Lower lobe of right lung (tissue), 2 donors: ENCODE results near the gene GPR18. TPM values are rescaled to one million over a fixed set of nuclear protein-coding genes. Genes with fewer than 3 reads are reported as not detected.
"Not testable (repeated sequence)": the region's sequence is repeated elsewhere in the genome, so short reads cannot be mapped to it uniquely, and the experiment has no call there.

ENCODE experiments used
- ATAC-seq, 2 donors: fragments of 200-7000 bp; cut with Tn5 transposase; one replicate each; pipeline ENCODE4 v1.9.1; 2020 to 2022; ENCODE audit warnings: mild to moderate bottlenecking in 2 of 2, moderate library complexity in 2 of 2
- DNase-seq: peaks from one replicate; pipeline ENCODE4 v3.0.0-alpha.2; 2020
- H3K27ac ChIP-seq: fragments of 200-600 bp; one replicate; pipeline ENCODE4 v1.8.0; 2022
- H3K27me3 ChIP-seq: fragments of 200-600 bp; one replicate; pipeline ENCODE4 v1.8.0; 2022; ENCODE audit warnings: low read depth
- H3K36me3 ChIP-seq: fragments of 200-600 bp; one replicate; pipeline ENCODE4 v1.8.0; 2022; ENCODE audit warnings: mild to moderate bottlenecking
- H3K4me1 ChIP-seq: fragments of 200-600 bp; one replicate; pipeline ENCODE4 v1.8.0; 2022
- H3K4me3 ChIP-seq: fragments of 200-600 bp; one replicate; pipeline ENCODE4 v1.8.0; 2022; ENCODE audit warnings: mild to moderate bottlenecking
- H3K9me3 ChIP-seq: fragments of 200-600 bp; one replicate; pipeline ENCODE4 v1.8.0; 2022
- intact Hi-C: fragments of 100-400 bp; cut with DNase I; formaldehyde crosslinking; loops from one replicate; pipeline ENCODE4 v1.11.0; 2022
- total RNA-seq: library from RNA; stranded (reverse); fragmentation: NEBNext Ultra II Directional; extraction: Animal tissue kit (Norgen Biotek cat#: 25700); gene quantifications from one replicate; pipeline ENCODE4 v1.2.1, GENCODE V29; 2021
- TF ChIP-seq, protein P1 (sequence below): fragments of 200-600 bp; IDR thresholded peaks from one replicate; pipeline ENCODE4 v1.8.0; 2022; ENCODE audit warnings: antibody characterized with exemption, mild to moderate bottlenecking
- donor health status: DM: no; HTN: yes; CAD: no; lungs with severe emphysema.

Gene GPR18
- total RNA-seq, 1 donor from 2014 or later = 0.38 TPM

- no peak for ATAC-seq
- no peaks in the 10 kb centered on the region for H3K9me3 ChIP-seq
- peaks cover 18% of the 10 kb centered on the region for H3K4me1 ChIP-seq
Observed at GRCh38 chr13:99214232-99214631, 43.9 kb downstream of the GPR18 start.

DNA sequence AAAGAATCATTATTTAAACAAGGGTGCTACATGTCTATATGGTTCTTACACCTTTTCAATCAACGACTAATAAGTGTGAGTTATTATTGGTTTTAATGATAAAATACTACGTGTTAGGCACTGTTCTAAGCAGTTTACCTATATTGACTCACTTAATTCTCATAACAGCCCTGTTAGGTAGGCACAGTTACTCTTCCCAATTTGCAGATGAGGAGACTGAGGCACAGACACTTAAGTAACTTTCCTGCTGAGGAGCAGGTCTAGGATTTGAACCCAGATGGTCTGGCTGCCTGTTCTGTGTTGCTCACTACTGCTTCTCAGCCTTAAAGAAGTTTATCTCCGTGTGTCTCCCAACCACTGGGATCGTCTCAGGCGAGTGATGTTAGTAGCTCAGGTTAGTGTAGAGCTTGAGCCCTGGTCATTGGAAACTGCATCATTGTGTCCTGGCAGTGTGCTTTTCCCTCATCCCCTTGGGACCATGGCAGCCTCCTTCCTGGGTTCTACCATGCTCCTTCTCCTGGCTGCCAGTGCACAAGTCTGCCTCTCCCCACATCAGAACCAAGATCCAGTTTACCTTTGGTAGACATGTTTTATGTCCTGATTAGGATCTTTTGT, 46.7 kb downstream of the GPR18 start:
- ATAC-seq (no peak), DNase-seq (no peak)
- Histone ChIP-seq H3K4me3 (no peak overlapping the region), H3K27ac (no peak overlapping the region), H3K36me3 (no peaks in the 10 kb centered on the region), H3K4me1 (no peaks in the 10 kb centered on the region), H3K27me3 (no peaks in the 10 kb centered on the region), H3K9me3 (no peaks in the 10 kb centered on the region)
- intact Hi-C loops = no loop called here
- TF ChIP-seq, protein P1, sequence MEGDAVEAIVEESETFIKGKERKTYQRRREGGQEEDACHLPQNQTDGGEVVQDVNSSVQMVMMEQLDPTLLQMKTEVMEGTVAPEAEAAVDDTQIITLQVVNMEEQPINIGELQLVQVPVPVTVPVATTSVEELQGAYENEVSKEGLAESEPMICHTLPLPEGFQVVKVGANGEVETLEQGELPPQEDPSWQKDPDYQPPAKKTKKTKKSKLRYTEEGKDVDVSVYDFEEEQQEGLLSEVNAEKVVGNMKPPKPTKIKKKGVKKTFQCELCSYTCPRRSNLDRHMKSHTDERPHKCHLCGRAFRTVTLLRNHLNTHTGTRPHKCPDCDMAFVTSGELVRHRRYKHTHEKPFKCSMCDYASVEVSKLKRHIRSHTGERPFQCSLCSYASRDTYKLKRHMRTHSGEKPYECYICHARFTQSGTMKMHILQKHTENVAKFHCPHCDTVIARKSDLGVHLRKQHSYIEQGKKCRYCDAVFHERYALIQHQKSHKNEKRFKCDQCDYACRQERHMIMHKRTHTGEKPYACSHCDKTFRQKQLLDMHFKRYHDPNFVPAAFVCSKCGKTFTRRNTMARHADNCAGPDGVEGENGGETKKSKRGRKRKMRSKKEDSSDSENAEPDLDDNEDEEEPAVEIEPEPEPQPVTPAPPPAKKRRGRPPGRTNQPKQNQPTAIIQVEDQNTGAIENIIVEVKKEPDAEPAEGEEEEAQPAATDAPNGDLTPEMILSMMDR = no peak

More at GRCh38 chr13:99214232-99214631, 43.9 kb downstream of the GPR18 start:
- no peak overlapping the region for H3K4me3 ChIP-seq
- H3K27me3 ChIP-seq = no peaks in the 10 kb centered on the region
- intact Hi-C loops = no loop called here
- H3K27ac ChIP-seq = no peak overlapping the region
- H3K36me3 ChIP-seq = no peaks in the 10 kb centered on the region
- TF ChIP-seq, protein P1 = no peak
- no peak for DNase-seq

DNA sequence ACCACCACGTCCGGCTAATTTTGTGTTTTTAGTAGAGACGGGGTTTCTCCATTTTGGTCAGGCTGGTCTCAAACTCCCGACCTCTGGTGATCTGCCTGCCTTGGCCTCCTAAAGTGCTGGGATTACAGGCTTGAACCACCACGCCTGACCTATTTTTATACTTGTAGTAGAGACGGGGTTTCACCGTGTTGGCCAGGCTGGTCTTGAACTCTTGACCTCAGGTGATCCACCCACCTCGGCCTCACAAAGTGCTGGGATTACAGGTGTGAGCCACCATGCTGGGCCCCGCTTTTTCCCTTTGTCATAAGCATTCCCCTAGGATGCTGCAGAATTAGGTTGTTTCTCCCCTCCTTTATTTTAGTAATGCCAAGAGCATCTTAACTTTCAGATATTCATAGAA, 47.6 kb downstream of the GPR18 start:
- H3K4me3 ChIP-seq, DNase-seq, H3K9me3 ChIP-seq, H3K27ac ChIP-seq, H3K36me3 ChIP-seq, H3K27me3 ChIP-seq, intact Hi-C loops, ATAC-seq, H3K4me1 ChIP-seq: not testable (repeated sequence)

DNA sequence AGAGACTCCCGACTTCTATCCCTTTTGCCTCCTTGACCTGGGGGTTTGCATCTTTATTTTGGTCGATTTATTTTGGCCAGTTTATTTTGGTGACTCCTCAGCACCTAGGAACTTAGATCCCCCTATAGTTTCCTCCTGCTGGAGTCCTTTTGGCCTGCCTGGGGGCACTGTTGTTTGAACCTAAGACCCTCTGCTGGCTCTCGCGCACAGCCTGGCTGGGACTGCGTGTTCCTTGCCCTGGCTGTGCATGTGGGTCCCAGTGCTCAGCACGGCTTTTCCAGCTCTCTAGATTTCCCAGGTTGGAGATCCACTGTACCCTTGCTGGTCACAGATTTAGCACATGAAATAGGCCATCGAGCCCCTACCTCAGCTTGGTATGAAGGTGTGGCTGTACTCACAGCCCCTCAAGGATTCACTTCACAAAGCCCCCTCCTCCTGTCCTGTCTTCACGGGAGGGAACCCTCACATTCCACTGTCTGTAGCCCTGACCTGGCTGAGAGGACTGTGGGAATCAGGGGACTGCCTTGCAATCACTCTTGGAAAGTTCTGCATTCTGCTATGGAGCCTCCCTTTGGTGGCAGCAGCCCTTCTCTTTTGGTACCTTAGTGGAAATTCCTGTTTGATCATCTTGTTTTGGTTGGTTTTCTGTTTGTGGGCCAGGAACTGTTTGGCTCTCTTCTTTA, 49.2 kb downstream of the GPR18 start:
- peaks cover 5% of the 10 kb centered on the region for H3K36me3 ChIP-seq
- no peak overlapping the region for H3K27ac ChIP-seq
- DNase-seq (no peak), ATAC-seq (no peak)
- H3K27me3 ChIP-seq = no peaks in the 10 kb centered on the region
- intact Hi-C loops = no loop called here
- H3K4me3 ChIP-seq = no peak overlapping the region
- TF ChIP-seq, protein P1 = no peak
- no peaks in the 10 kb centered on the region for H3K9me3 ChIP-seq
- H3K4me1 ChIP-seq = peaks cover 7% of the 10 kb centered on the region

- H3K27ac ChIP-seq = no peak overlapping the region
- DNase-seq = no peak
- peaks cover 15% of the 10 kb centered on the region for H3K4me1 ChIP-seq
- no peak for ATAC-seq
- H3K4me3 ChIP-seq = no peak overlapping the region
- H3K9me3 ChIP-seq = no peaks in the 10 kb centered on the region
- H3K36me3 ChIP-seq = peaks cover 5% of the 10 kb centered on the region
- intact Hi-C loops = no loop called here
- TF ChIP-seq, protein P1 = no peak
- no peaks in the 10 kb centered on the region for H3K27me3 ChIP-seq
Observed at GRCh38 chr13:99208185-99208584, 50.0 kb downstream of the GPR18 start.

- Histone ChIP-seq H3K27me3 (no peaks in the 10 kb centered on the region), H3K9me3 (no peaks in the 10 kb centered on the region), H3K36me3 (peaks cover 5% of the 10 kb centered on the region), H3K27ac (no peak overlapping the region), H3K4me3 (no peak overlapping the region), H3K4me1 (peaks cover 20% of the 10 kb centered on the region)
- DNase-seq (no peak), ATAC-seq (no peak)
- intact Hi-C loops = no loop called here
- TF ChIP-seq, protein P1 = no peak
Observed at GRCh38 chr13:99207511-99207910, 50.7 kb downstream of the GPR18 start.
